PC-3 (cell line): Measurements from ENCODE around the gene PSME2.

Experiments used
- CTCF ChIP-seq: fragments of 300-600 bp; sonication (generic); conservative IDR thresholded peaks from 2 replicates; pipeline ENCODE4 v1.5.1; 2017; ENCODE audit warnings: antibody characterized with exemption, low read depth, mild to moderate bottlenecking, low read length
- EZH2 ChIP-seq: fragments of 300-600 bp; sonication (generic); IDR thresholded peaks from one replicate; pipeline ENCODE4 v1.6.1; 2017; ENCODE audit warnings: antibody characterized with exemption, mild to moderate bottlenecking, low read length; ENCODE audit not compliant: unreplicated experiment

DNA sequence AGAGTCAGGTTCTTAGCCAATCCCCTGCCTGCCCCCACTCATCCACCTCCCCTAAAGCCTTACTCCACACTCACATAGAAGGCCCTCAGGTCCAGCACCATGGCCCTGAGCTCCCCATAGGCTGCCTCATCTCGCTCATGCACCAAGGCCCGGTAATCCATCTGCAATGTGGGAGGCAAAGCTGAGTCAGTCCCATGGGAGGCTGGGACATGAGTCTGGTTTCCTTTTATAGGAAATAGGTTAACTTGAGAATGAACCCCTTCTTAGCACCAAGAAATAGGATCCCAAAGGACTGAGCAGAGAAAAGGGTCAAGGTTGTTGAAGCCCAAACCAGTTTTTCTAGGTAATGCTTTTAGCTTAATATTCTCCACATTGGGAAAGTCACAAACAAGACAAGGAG is 2.9 kb downstream of the PSME2 start:
- TF ChIP-seq CTCF (no peak), EZH2 (no peak)
